Brain microvascular endothelial cell (primary cell): ENCODE results near the gene CTDP1.

Experiments
- DNase-seq: peaks from one replicate; pipeline ENCODE4 v3.0.0-alpha.2; 2020
- H3K27ac ChIP-seq: fragments of 250-450 bp; sonication (Bioruptor Pico); 2 replicates; pipeline ENCODE4 v1.5.1; 2020; ENCODE audit warnings: mild to moderate bottlenecking, moderate library complexity
- H3K27me3 ChIP-seq: fragments of 250-450 bp; sonication (Bioruptor Pico); replicated peaks from 2 replicates; pipeline ENCODE4 v1.5.1; 2020; ENCODE audit warnings: mild to moderate bottlenecking
- H3K36me3 ChIP-seq: fragments of 250-450 bp; sonication (Bioruptor Pico); replicated peaks from 2 replicates; pipeline ENCODE4 v1.5.1; 2020; ENCODE audit warnings: mild to moderate bottlenecking
- H3K4me3 ChIP-seq: 2 replicates; pipeline ENCODE4 v1.5.1; 2011; ENCODE audit warnings: low read depth, mild to moderate bottlenecking, control low read depth, low read length, moderate library complexity
- in situ Hi-C: cut with HindIII; loops from 2 replicates; pipeline ENCODE4 v1.10.0; 2017; ENCODE audit warnings: low sequenced_read_pairs, low pct_ligation_motif_present
- TF ChIP-seq, protein P1 (sequence below): IDR thresholded peaks from 2 replicates; pipeline ENCODE4 v1.5.1; 2011; ENCODE audit warnings: low read depth, mild to moderate bottlenecking, moderate library complexity, low read length, control low read depth, inconsistent platforms; ENCODE audit errors: missing control alignments

Gene CTDP1

DNA sequence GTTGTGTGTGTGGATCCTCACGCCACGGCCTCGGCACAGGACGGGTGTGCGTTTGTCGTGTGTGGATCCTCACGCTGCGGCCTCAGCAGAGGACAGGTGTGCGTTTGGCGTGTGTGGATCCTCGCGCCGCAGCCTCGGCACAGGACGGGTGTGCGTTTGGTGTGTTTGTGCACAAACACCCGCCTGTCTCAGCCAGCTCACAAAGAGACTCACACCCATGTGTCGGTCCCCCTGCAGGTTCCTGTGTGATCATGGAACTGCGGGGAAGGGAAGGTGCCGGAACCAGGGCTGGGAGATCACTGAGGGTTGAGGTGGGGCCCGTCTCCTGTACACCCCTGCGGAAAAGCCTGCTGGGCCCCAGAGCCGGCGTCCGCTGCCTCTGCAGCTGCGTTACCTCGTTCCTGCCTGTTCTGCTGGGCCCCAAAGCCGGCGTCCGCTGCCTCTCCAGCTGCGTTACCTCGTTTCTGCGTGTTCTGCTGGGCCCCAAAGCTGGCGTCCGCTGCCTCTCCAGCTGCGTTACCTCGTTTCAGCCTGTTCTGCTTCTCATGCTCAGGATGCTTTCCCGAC lies 53.6 kb downstream of the CTDP1 start:
- H3K27me3 ChIP-seq = no peaks in the 10 kb centered on the region
- TF ChIP-seq, protein P1, sequence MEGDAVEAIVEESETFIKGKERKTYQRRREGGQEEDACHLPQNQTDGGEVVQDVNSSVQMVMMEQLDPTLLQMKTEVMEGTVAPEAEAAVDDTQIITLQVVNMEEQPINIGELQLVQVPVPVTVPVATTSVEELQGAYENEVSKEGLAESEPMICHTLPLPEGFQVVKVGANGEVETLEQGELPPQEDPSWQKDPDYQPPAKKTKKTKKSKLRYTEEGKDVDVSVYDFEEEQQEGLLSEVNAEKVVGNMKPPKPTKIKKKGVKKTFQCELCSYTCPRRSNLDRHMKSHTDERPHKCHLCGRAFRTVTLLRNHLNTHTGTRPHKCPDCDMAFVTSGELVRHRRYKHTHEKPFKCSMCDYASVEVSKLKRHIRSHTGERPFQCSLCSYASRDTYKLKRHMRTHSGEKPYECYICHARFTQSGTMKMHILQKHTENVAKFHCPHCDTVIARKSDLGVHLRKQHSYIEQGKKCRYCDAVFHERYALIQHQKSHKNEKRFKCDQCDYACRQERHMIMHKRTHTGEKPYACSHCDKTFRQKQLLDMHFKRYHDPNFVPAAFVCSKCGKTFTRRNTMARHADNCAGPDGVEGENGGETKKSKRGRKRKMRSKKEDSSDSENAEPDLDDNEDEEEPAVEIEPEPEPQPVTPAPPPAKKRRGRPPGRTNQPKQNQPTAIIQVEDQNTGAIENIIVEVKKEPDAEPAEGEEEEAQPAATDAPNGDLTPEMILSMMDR = no peak
- H3K4me3 ChIP-seq = no peak overlapping the region
- H3K36me3 ChIP-seq = peaks cover 71% of the 10 kb centered on the region
- DNase-seq = no peak
- in situ Hi-C loops = no loop called here
- H3K27ac ChIP-seq = no peak overlapping the region

DNA sequence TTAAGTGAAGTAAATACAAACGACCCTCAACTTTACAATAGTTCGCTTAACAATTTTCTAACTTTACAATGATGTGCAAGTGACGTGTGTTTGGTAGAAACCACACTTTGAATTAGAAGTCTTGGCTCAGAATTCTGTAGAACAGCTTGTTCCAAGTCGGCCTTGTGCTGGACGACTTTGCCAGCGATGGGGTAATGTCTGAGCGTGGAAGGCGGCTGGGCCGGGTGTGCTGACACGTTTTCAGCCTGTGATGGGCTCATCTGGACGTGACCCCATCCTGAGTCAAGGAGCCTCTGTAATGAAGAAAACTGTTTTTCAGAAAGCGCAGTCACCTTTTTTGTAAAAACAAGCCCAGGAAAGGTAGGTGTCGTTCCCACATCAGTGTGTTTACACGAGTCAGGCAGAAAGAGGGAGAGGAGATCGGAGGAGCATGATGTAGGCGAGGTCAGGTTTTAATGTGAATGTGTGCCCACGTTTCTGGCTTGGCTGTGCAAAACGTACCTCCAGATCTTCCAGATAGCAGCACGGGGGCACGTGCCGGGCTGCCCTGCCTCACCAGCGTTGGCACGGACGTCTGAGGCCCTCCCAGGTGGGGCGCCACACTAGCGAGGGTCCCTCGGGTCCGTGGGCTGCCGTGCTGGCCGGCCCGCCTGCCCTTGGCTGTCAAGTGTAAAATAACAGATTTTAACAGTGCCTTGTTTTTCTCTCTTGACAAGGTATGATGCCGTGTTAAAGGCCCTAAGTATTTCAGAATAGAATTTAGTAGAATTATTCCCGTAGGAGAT lies 54.6 kb downstream of the CTDP1 start:
- H3K27ac ChIP-seq = no peak overlapping the region
- H3K27me3 ChIP-seq = no peaks in the 10 kb centered on the region
- H3K4me3 ChIP-seq = no peak overlapping the region
- in situ Hi-C loops = no loop called here
- H3K36me3 ChIP-seq = peaks cover 73% of the 10 kb centered on the region
- no peak for DNase-seq
- TF ChIP-seq, protein P1 = no peak

DNA sequence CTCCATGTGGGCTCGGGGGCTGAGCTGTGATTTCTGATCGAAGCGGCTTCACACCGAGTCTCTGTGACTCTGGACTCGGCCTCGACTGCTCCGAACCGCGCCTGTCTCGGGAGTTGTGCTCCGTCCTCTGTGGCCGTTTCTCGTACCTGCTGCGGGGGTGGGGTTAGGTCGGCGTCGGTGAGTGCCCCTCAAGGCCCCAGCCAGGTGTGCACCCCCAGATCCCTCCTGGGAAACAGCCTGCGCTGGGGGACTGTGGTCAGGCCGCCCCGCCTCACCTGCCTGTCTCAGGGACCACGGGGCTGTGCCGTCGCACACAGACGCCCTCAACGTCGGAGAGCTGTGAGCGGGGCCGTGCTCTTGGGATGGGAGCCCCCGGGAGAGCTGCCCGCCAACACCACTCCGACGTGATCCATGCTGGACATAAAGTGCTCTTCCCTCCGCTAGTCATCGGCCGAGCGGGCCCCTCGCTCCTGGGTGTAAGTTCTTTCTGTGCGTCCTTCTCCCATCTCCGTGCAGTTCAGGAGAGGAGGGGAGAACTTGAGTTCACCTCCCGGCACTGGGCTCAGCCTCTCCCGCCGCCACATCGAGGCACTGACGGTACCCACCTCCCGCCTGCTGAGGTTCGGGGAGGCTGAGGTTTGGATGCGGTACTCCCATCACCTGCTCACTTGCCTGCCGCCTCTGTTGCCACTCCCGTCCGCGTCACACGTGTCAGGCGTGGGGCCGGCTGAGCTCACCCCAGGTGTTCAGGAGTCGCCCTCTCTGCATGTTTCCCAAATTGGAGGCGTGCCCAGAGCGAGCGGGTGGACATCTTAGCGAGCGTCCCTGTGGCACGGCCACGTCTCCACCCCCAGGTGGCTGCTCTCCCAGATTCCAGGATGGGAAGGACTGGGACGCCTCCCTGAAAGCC lies 55.7 kb downstream of the CTDP1 start:
- peaks cover 65% of the 10 kb centered on the region for H3K36me3 ChIP-seq
- no peak overlapping the region for H3K4me3 ChIP-seq
- DNase-seq = no peak
- TF ChIP-seq, protein P1 = no peak
- no peaks in the 10 kb centered on the region for H3K27me3 ChIP-seq
- in situ Hi-C loops = no loop called here
- H3K27ac ChIP-seq = no peak overlapping the region

DNA sequence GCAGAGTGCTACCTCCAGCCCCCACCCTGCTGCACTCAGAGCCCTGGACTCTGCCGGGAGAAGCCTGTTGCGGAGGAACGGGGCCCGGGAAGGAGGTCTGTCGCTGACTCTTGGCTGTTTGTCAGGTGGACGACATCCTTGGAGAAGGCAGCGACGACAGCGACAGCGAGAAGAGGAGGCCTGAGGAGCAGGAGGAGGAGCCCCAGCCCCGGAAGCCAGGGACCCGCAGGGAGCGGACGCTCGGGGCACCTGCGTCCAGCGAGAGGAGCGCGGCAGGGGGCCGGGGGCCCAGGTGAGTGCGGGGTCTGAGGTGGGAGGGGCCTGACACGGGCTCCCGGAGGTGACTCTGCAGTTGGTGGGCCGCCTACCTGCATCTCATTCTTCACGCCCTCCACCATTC lies 56.6 kb downstream of the CTDP1 start:
- in situ Hi-C loops = no loop called here
- TF ChIP-seq, protein P1 = no peak
- H3K36me3 ChIP-seq = peaks cover 60% of the 10 kb centered on the region

DNA sequence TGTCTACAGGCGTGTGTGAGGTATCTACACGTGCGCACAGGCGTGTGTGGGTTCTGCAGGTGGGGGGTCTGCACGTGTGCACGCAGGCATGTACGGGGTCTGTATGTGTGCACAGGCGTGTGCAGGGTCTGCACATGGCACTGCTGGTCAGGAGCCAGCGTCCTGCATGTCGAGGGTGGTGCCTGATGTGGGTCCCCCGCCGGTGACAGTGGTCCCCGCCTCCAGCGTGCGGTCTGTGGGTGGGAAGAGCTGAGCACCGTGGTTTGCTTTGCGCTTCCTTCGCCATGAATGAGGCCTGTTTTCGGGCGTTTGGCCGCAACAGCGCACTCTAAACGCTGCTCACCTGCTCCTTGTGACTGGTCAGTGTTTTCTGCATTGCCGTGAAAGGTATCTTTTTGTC lies 57.2 kb downstream of the CTDP1 start:
- H3K36me3 ChIP-seq = peaks cover 54% of the 10 kb centered on the region
- TF ChIP-seq, protein P1 = no peak
- H3K27me3 ChIP-seq = no peaks in the 10 kb centered on the region
- no peak overlapping the region for H3K4me3 ChIP-seq
- H3K27ac ChIP-seq = no peak overlapping the region
- in situ Hi-C loops = no loop called here
- no peak for DNase-seq

More for the DNA sequence above, 56.6 kb downstream of the CTDP1 start:
- H3K27me3 ChIP-seq = no peaks in the 10 kb centered on the region
- H3K4me3 ChIP-seq = no peak overlapping the region
- no peak overlapping the region for H3K27ac ChIP-seq
- DNase-seq = no peak
